ENCODE data around the gene TSPAN5.

DNA sequence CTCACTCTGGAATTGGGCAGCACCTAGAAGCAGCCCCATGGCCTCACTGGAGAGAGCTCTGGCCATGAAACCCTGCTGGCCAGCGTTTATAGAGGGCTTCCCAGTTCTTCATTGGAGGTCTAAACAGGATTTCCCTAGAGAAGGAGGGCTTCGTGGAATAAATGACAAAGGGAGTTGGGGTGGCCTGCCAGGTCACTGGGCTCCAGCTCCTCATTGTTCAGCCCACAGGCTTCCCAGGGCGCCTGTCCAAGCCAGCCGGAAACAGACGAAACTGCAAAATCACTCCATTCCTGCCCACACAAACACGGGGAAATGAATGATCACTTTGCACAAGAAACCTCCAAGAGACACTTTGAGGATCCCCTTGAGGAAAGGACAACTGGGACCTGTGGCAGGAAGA, 189.7 kb downstream of the TSPAN5 start:
- TF ChIP-seq, protein P1, sequence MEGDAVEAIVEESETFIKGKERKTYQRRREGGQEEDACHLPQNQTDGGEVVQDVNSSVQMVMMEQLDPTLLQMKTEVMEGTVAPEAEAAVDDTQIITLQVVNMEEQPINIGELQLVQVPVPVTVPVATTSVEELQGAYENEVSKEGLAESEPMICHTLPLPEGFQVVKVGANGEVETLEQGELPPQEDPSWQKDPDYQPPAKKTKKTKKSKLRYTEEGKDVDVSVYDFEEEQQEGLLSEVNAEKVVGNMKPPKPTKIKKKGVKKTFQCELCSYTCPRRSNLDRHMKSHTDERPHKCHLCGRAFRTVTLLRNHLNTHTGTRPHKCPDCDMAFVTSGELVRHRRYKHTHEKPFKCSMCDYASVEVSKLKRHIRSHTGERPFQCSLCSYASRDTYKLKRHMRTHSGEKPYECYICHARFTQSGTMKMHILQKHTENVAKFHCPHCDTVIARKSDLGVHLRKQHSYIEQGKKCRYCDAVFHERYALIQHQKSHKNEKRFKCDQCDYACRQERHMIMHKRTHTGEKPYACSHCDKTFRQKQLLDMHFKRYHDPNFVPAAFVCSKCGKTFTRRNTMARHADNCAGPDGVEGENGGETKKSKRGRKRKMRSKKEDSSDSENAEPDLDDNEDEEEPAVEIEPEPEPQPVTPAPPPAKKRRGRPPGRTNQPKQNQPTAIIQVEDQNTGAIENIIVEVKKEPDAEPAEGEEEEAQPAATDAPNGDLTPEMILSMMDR (IDR thresholded peaks at IDR 0.05; ENCODE audit: insufficient read depth, low read depth, low read length), result no peak
- no peak for TF ChIP-seq EZH2 (IDR thresholded peaks at IDR 0.05; ENCODE audit: insufficient read depth, low read length)
